NOMO-1 (cell line): Measurements from ENCODE around the gene TAF15.
A peak's percentile ranks its signal among the peaks of the same experiment; 100 is the strongest.

Source experiments
- DNase-seq, 2 experiments: peaks; one replicate each; lab custom pipeline; 2025; ENCODE audit not compliant: unreplicated experiment in 2 of 2; lab: John Stamatoyannopoulos, UW

The TAF15 gene

DNA sequence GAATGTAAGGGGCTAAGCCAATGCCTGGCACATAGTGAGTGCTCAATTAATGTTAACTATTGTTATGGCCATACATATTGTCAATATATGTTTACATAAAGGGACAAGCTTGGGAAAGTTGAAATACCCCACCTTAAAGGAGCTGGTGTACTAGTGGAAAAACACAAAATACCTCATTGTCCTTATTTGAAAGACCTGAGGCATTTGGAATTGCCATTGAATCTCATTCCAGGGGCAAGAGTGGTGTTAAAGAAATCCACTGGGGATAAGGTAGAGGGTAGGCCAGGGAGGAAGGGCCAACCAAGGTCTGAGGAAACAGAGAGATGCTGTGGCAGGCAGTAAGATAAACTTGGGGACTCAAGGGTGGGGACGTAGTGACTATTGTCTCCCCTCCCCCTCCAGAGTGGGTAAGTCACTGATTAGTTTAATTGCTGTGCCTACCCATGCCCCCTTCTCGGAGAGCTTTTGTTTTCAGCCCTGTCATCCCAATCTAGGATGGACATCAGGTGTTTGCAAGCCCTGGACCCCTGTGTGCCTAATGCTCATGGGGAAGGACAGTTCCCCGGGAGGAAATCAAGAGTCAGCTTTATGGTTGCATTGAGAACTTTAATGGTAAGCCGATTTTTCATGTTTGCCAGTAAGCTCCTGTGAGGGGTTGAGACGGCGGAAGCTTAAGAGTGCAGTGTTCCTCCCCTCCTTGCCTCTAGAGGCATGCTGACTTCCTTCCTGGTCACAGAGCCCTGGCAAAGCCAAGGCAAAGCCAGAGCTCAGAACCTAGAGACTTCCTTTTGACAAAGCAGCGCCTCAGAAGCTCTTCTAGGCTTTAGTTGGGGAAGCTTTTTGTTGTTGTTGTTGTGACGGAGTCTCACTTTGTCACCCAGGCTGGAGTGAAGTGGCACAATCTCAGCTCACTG lies 61.9 kb downstream of the TAF15 start:
- DNase-seq: no peak

DNA sequence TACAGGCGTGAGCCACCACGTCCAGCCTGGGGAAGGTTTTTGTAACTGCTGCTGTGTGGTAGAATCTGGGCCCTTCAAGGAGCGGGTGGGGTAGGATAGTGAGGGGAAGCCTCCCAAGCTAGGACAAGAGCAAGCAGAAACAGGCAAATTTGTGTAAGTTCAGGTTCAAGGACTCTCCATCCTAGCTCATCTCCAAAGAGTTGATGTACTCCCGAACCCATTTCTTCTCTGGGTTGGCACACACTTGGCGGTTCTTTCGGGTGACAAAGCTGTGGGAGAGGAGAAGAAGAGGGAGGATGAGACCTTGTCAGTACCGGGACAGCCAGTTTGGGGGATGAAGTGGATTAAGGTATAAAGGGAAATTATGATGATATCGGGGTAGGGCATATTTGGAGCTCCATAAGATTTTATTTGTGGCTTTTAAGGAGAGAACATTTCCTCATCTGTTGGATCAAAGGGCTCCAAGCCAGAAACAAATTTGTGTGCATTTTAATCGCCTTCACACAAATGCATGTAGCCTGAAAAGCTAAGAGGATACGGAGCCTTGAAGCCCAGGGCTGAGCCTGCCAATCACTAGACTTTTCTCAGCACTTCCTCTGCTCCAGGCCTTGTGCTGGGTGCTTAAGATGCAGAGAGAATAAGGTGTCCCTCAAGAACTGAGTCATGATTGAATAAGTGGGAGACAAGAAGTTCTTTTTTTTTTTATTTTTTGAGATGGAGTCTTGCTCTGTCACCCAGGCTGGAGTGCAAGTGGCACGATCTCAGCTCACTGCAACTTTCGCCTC lies 63.1 kb downstream of the TAF15 start:
- DNase-seq: no peak

DNA sequence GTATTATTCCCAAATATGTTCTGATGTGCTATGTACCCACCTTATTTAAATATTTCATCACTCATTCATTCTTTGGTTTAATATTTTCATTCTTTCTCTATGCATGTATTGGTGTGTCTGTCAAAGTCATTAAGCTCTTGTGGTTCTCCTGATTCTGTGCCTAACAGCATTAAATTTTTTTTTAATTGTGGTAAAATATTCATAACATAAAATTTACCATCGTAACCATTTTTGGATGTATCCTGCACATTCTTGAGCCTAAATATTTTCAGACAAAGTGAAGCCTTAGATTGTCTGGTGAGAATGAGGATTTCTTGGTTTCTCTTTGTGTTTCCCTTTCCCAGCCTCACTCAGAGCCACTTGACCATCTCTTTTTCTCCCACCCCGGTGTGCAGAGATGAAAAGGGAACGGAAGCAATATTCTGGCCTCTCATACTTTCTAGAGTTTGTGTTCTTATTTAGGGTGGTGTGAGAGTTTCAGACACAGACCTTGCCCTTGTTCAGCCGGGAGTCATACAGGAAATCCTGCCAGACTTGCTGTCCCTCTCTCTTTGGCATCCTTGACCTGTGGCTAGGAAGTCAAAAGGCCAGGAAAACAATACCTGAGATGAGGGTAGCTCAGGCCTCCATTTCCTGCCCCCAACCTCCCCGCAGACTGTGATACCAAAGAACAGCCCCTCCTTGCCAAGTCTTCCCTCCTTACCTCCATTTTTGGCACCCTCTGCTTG lies 66.0 kb downstream of the TAF15 start:
- no peak for DNase-seq

DNA sequence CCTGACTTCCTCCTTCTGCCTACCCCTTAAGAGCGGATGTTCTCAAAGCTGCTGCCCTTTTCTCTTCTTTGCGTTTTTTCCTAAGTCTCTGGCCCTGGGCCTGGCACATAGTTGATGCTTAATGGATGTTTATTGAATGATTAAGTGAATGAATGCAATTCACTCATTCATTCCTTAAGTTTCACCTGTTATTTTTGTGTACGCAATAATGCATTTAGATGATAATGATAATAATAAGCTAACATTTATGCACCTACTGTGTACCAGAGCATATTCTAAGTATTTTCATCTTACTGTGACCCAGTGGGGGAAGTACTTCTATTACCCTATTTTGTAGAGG lies 66.5 kb downstream of the TAF15 start:
- no peak for DNase-seq

DNA sequence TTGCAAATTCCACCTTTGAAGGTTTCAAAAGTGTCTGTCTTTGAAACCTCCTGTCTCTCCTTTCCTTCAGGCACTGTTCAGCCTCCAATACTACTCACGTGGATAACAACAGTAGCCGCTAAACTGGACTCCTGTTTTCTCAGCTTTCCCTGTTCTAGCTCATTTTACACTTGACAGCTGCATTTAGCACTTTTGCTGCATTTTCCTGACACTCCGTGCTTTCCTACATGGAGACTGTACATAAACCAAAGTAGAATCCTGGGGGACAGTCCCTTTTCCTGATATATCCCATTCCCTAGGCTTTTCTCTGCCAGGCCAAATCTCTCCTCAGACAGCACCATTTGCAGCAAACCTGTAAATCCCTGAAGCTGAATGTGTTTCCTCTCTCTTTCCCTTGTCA lies 67.2 kb downstream of the TAF15 start:
- DNase-seq: no peak

DNA sequence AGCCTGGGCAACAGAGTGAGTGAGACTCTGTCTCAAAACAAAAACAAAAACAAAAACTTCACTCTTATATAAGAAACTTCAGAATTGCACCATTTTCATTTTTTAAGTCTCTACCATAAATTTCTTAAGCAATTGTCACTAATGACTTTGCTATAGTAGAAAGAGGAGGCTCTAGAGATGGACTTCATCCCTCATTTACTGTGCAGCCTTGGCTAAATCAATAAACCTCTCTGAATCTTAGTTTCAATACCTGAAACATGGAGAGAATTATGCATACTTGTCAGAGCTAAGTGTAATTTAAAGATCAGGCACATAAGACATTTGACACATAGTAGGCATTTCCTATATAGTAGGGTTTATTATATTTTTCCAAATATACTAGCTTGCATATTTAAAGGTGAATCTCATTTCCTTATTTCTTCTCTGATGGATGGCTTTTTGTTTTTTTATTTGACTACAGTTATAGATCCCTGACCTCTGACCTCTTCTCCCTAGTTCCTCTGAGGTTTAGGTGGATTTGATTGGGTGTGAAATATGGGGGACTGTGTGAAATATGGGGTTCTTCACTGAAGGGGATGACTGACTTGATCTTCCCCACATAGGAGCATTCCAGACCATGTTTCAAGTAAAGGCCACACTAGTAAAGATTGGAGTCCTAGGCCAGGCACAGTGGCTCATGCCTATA lies 68.2 kb downstream of the TAF15 start:
- DNase-seq: no peak

DNA sequence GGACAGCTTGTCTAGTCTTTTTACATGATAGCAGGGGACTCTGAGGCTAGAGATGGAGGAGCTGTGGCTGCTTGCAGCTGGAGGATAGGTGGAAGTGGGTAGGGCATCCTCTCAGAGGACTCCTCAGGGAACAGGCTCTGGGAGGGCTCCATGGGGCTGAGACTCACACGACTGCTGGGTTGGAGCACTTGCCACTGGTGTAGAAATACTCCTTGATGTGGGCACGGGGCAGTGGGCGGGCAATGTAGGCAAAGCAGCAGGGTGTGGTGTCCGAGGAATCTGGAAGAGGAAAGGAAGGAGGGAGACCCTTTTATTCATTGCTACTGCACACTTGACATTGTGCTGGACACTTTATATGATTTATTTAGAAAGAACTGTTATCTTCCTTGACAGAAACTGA lies 69.1 kb downstream of the TAF15 start:
- no peak for DNase-seq

DNA sequence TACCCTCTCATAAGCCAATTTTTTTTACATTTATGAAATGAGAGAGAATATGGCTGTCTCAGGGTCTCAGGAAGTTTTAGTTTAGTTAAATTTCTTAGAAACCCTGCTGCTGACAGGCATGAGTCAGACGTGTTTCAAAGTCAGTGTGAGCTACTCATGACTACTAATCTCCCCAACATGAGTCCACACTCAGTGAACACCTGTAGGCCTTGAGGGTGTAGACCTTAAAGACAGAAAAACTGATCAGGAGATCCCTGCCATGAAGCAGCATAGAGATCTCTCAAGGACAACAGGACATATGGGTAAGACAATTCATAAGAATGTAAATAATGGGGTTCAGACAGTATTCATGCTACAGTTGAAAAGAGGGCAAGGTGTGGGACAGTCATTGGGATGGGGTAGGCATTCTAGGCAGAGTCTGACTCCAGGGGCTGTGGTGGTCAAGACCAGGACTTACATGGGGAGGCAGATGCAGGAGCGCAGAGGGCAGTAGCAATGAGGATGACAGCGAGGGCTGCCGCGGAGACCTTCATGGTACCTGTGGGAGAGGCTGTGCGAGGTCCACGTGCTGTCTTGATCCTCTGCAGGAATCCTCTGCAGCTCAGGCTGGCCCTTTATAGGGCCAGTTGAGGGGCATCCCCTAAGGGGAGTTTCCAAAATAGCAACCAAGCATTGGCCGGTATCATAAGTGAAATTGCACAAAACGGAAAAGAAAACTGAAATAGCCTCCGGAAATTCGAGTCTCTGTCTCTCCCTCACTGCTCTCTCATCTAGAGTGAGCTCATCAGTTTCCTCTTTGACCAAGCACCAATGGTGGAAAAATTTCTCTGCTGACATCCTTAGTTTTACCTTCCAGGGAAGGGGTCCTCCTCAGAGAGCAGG lies 70.7 kb downstream of the TAF15 start, which contains the start of gene CCL5:
Gene CCL5, minus strand, starts transcription at position 588 of the 882 bp plus-strand sequence.
- DNase-seq: peak; percentile 74 to 92

DNA sequence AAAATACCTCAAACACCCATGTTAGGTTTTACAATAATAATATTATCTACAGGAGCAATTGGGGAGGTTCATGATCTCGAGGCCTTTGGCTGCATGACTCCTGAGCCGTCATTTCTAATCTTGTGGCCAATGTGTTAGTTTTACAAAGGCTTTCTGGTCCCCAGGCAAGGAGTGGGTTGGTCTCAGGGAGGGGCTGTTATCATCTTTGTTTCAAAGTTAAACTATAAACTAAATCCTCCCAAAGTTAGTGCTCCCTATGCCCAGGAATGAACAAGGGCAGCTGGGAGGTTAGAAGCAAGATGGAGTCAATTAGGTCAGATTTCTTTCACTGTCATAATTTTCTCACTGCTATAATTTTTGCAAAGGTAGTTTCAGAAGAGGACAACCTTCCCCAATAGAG lies 80.0 kb downstream of the TAF15 start:
- no peak for DNase-seq

DNA sequence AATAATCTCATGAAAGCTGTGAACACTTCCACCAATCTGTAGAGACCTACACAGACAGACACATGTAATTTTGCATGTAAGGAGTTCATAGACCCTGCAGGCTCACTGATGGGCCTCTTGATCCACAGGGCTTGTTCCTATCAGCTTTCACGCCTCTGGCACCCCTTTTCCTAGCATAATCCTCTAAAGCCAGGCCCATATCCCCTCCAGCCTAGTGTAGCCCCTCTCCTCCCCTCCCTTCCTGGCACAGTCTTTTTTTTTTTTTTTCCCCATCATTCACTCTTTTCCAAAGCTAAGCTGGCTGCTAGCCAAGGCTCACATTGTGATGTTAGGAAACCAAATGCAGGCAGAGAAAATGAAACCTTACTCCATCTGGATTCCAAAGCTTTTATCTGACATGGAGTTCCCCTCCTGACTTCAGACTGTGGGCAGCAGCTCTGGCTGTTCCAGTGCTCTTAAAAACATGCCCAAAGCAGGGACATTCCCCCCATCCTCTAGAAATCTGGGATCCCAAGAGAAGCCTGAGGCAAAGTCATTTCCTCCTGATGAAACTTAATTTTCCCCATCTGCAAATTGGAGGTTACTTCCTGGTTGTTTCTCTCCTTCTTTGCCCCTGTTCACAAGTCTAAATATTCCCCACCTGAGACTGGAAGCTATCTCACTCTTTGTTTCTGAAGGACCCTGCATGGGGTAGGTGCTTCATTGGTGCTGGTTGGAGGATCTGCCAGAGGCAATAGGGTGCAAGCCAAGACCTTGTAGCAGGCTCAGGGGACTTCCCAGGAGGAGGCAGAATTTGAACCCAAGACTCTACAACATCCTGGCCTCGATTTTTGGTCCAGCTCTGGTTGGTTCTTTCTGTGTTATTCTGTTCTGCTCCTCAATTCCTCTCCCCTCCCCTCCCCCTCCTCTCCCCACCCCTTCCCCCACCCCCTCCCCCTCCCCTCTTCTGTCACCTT lies 80.8 kb downstream of the TAF15 start:
- DNase-seq: no peak

DNA sequence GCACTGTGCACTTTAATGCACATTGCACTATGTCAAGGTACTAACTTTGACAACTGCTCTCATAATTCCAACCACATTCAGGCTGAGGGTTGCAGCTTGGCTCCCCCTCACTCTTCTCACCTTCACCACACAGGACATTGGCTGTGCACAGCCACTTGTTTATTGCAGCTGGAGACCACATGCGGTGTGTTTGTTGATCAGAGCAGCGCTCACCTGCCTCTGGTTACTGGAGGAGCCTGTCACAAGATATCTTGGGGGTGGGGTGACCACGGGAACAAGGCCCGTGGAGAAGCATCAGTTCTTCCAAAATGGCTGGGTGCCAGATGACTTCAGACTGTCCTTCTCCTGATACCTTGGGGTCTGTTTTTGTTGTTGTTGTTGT lies 81.5 kb downstream of the TAF15 start:
- no peak for DNase-seq

DNA sequence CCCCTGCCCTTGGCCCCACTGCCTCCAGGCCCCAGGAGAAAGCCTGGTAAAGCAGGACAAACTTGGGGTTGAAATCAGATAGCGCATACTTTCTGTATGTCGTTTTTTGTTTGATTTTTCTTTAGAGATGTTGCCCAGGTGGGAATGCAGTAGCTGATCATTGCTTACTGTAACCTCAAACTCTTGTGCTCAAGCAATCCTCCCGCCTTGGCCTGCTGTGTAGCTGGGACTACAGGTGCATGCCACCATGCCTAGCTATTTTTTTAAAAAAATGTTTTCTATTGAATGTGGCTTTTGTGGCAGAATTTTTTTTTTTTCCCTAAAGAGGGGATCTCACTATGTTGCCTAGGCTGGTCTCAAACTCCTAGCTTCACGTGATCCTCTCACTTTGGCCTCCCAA lies 82.0 kb downstream of the TAF15 start:
- DNase-seq: no peak

DNA sequence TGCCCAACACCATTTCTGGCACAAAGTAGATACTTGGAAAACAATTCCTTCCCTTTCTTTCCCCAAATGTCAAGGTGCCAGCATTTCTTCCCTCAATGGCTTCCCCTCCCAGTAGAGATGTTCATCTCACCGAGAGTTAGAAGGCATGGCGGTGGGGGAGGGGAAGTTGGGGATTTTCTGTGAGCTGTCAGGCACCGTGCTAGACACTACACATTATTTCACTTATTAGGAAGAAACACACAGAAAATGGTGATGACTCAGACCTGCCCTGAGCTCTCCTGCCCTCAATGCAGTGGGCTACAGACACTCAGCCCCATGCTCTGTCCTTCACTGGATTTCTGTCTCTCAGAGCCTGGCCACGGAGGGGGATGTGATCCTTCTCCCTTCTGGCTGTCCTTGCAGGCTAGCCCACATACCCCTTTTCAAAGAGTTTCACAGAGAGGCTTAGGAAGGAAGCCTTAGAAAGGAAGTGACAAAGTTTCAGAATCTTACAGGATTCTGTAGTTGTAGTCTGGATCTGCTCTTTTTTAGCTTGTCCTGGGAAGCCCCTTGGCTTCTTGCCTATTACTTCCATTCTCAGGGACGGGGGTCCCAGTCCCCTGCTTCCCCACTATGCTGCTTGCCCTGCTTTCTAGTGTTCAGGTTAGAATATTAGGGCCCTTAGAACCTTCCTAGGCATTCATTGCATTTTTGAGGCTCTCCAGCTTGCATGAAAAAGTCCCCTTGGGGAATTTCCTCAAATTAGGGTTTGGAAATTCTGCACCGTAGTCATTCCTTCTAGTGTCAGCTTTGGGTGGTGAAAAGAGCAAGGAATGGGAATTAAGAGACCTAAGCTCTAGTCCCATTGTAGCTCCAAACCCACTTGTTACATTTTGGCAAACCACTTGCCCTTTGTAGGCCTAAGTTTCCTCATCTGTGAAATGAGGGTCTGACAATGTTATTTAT lies 83.1 kb downstream of the TAF15 start:
- peak in 1 of 2 experiments; percentile 14 for DNase-seq

DNA sequence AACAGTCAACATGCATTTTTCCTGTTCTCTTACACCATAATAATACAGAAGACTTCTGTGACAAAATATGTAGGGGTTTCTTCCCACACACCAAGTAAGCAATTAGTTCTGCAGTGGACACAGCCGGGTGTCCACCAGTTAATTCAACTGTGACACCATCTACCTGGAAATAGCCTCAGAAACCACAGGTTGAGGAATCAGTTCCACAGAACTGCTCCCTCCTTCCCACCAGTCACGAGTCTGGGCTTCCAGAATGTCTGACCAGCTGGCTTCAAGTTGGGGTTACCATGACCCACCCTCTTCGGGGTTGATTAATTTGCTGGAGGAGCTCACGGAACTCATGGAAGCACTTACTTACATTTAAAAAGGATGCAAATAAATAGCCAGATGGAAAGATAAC lies 84.5 kb downstream of the TAF15 start:
- DNase-seq: no peak

DNA sequence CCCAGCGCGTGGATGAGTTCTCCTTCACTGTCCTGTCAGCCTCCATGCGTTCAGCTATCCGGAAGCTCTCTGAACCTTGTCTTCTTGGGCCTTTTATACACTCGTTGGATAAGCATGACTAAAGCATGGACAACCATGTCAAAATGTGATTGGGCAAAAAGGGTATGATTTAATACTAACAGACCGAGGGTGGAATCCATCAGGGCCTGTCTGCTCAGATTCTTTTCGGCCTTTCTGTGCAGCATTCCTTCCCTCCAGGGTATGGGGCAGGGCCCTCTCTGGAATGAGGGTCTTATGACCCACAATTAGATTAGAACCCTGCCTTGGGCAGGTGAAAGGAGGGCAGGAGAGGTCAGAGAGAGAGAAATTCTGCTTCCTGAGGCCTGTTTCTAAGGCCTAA lies 84.9 kb downstream of the TAF15 start:
- no peak for DNase-seq

DNA sequence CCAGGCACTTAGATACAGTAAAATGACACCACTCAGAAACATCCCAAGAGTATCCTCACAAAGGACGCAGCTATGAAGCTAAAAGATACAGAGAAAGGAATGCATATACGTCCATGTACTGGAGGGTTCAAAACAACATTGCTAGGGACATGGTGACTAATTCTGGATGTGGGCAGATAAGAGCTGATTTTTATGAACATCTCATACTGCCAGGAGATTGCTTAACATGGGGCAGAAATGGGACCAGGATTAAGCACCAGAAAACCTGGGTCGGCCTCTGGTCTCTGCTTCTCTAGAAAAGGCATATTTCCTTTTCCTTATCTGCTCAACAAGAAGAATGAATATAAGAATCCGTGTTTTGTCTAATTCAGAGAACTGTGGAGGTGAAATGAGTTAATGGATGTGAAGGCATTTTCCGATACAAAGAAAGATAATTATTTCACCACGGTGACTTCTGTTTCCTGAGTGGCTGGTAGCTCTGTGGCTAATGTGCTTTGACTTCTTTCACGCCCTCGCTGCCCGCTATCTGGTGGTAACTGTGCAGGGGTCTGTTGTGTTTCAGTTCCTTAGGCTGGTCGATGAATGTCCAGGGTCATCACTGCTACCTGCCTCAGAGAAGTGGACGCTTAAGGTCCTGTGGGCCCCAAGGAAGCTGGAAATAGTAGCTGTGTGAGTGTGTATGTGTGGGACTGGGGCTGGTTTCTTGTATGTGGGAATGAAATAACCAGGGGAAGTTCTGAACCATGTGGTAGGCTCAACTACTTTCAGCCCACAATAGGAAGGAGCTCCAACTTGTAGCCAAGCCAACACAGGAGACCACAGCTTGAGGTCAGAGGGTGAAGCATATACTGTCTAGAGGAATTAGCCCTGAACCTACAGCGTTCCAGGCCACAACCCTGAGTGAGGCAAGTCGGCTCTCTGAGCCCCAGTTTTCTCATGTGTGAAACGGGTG lies 86.6 kb downstream of the TAF15 start:
- DNase-seq: peak; percentile 47 to 79
